ENCODE measurements around the gene CANT1.
A peak's percentile ranks its signal among the peaks of the same experiment; 100 is the strongest.

Gene CANT1

GRCh38 chr17:78995761-78996451, 13.7 kb downstream of the CANT1 start:
- DNase-seq (ENCODE audit: low read depth in 2 of 2): no peak

GRCh38 chr17:78995022-78995760, 14.4 kb downstream of the CANT1 start:
- no peak for DNase-seq (ENCODE audit: low read depth in 2 of 2)

GRCh38 chr17:78993981-78994671, 15.4 kb downstream of the CANT1 start:
- DNase-seq (ENCODE audit: low read depth in 2 of 2): no peak

- DNase-seq (ENCODE audit: low read depth in 2 of 2): peak; percentile 42 to 53
Observed at GRCh38 chr17:78993241-78993956, 16.2 kb downstream of the CANT1 start.

- no peak for DNase-seq (ENCODE audit: low read depth in 2 of 2)
Observed at GRCh38 chr17:78992542-78993212, 16.9 kb downstream of the CANT1 start.

- DNase-seq (ENCODE audit: low read depth in 2 of 2): no peak
Observed at GRCh38 chr17:78991906-78992532, 17.5 kb downstream of the CANT1 start.

- DNase-seq (ENCODE audit: low read depth in 2 of 2): no peak
Observed at GRCh38 chr17:78991017-78991738, 18.4 kb downstream of the CANT1 start.

- DNase-seq (ENCODE audit: low read depth in 2 of 2): no peak
Observed at GRCh38 chr17:78990349-78991016, 19.1 kb downstream of the CANT1 start.

GRCh38 chr17:78988152-78988551, 21.4 kb downstream of the CANT1 start:
- no peak for DNase-seq (ENCODE audit: low read depth in 2 of 2)

GRCh38 chr17:78986649-78987328, 22.8 kb downstream of the CANT1 start:
- no peak for DNase-seq (ENCODE audit: low read depth in 2 of 2)

- DNase-seq (ENCODE audit: low read depth in 2 of 2): no peak
Observed at GRCh38 chr17:78986048-78986648, 23.4 kb downstream of the CANT1 start.

- no peak for DNase-seq (ENCODE audit: low read depth in 2 of 2)
Observed at GRCh38 chr17:78985395-78985794, 24.2 kb downstream of the CANT1 start.

GRCh38 chr17:78981010-78981888, 28.3 kb downstream of the CANT1 start:
- DNase-seq (ENCODE audit: low read depth in 2 of 2): no peak

GRCh38 chr17:78980624-78980972, 29.0 kb downstream of the CANT1 start:
- DNase-seq (ENCODE audit: low read depth in 2 of 2): no peak

- no peak for DNase-seq (ENCODE audit: low read depth in 2 of 2)
Observed at GRCh38 chr17:78979780-78980623, 29.6 kb downstream of the CANT1 start, which contains the start of gene LGALS3BP. Gene LGALS3BP, minus strand, starts transcription at chr17:78979923. Its CDS starts 2,732 bp downstream, at chr17:78977191.

- DNase-seq (ENCODE audit: low read depth in 2 of 2): no peak
Observed at GRCh38 chr17:78977997-78978973, 31.3 kb downstream of the CANT1 start.
